Gastrocnemius medialis (tissue), 4 donors: ENCODE results near the gene AMY1B.
"Not testable (repeated sequence)": the region's sequence is repeated elsewhere in the genome, so short reads cannot be mapped to it uniquely, and the experiment has no call there.

Source experiments
- CTCF ChIP-seq, 5 experiments: fragments of 450-650 bp in 3 of 5; fragments of 200-600 bp in 2 of 5; sonication (generic) in 2 of 5; IDR thresholded peaks in 4 of 5; conservative IDR thresholded peaks in 1 of 5; 1 replicate in 4 of 5; 2 replicates in 1 of 5; pipeline ENCODE4 v1.5.1; 2016 to 2019; ENCODE audit warnings: antibody characterized with exemption in 5 of 5, mild to moderate bottlenecking in 3 of 5, moderate library complexity in 3 of 5
- POLR2A ChIP-seq, 2 donors: fragments of 450-650 bp; IDR thresholded peaks; one replicate each; pipeline ENCODE4 v1.6.1; 2017; ENCODE audit warnings: antibody characterized with exemption in 2 of 2, mild to moderate bottlenecking in 2 of 2, moderate library complexity in 2 of 2

- not testable (repeated sequence) for TF ChIP-seq CTCF (IDR thresholded peaks at IDR 0.05 in 4 of 5, conservative IDR thresholded peaks at IDR 0.05 in 1 of 5); POLR2A (IDR thresholded peaks at IDR 0.05)
Measured at GRCh38 chr1:103643908-103644307, 52.1 kb downstream of the AMY1B start.
